ENCODE measurements around the gene GDE1. TPM values are rescaled to one million over a fixed set of nuclear protein-coding genes. Genes with fewer than 3 reads are reported as not detected.

Gene GDE1, protein sequence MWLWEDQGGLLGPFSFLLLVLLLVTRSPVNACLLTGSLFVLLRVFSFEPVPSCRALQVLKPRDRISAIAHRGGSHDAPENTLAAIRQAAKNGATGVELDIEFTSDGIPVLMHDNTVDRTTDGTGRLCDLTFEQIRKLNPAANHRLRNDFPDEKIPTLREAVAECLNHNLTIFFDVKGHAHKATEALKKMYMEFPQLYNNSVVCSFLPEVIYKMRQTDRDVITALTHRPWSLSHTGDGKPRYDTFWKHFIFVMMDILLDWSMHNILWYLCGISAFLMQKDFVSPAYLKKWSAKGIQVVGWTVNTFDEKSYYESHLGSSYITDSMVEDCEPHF
- total RNA-seq: 42.9 and 44.5 TPM in 2 replicates

DNA sequence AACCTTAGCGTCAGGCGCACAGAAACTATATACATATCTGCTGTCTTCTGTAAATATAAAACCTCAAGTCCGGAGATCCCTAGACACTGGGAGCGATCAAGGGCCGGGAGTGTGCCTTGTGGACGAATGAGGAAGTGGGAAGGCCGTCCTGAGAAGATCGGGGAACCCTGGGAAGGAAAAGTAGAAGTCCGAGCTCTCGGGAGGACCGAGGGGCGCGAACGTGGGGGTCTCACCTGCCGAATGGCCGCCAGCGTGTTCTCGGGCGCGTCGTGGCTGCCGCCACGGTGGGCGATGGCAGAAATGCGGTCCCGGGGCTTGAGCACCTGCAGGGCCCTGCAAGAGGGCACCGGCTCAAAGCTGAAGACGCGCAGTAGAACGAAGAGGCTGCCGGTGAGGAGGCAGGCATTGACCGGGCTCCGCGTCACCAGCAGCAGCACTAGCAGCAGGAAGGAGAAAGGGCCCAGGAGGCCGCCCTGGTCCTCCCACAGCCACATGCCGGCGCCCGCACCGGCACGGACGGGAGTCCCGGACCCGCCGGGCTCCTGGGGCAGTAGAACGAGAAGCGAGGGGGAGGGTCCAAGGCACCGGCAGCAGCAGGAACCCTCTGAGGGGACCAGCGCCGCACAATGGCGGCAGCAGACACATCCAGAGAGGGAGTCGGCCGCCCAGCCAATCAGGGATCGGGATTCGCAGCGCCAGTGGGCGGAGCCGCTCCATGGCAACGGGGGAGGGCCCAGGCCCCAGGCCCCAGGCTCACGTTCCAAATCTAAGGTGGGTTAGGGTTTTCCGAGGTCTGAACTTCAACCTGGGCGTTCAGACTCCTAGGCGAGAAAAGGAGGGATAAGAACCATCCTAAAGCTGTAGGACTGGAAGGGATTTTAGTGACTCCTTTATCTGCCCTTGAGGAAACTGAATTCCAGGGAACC lies at the start of gene GDE1:
GDE1 (minus strand) TSS at position 628 of the 926 bp plus-strand sequence; CDS start at position 494, 134 bp downstream.

DNA sequence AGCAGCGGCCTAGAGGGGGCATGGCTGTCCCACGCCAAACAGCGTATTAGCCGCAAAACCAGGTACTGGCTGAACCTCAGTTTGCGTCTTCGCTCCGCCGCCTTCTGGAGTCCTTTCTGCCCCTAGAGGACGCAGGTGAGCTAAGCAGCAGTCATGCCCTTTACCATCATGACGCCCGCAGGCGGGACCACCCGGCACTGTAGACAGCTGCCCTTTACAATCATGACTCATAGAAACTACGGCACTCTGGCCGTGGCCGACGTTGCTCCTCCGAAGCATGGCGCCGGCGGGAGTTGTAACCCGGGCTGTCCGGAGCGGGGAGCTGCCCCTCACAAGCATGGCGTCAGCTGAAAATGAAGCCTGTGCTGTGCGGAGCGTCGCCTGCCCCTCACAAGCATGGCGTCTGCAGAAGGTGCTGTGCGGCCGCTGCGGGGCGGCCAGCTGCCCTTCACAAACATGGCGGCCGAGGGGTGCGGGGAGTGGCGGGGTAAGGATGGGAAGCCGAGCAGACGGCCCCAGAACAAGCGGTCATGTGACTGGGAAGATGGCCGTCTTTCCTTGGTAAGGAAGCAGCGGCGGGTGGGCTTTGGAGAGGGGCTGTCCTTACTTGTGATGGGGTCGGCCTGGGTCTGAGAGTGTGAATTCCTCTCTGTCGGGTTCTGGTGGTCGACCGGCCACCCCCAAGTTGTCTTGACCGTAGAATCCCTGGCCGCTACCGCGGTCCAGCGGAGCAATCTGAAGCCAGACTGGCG lies 33.5 kb upstream of the GDE1 start, which contains the start of gene VPS35L:
VPS35L (plus strand) TSS at position 518 of the 752 bp plus-strand sequence; CDS start at position 545, 27 bp downstream.

DNA sequence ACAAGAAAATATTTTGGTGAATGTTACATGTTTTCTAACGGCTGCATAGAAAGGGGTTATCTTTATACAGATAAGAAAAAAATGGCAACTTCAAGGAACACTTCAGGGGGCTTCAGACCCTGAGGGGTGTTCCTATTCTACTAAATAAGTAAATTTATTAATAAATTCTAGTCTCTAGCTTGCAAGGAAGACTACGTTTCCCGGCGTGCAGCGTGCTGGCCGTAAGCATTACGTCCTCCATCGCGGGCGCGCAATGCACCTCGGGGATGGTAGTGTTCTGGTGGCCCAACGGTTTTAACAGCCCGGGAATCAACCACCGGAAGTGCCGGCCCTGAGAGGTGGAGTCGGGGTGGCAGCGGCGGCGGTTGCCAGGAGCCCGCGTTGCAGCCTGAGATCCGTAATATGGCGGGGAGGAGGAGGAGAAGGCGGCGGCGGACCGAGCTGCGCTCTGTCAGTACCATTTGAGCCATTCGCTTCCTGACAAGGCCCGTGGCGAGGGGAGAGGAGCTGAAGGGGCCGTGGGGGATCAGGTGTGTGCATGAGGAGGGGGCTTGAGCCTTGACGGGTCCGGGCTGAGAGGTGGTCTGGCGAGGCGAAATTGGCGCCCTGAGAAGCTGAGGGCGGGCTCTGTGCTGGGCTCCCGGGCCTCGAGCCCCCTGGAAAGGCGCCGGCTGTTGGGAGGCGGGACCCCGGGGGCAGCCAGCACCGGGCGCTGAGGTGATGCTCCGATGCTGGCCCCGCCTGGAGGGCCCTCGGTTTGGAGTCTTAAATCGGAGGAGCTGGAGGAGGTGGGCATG lies 1.9 kb upstream of the GDE1 start, which contains the start of gene CCP110:
CCP110 (plus strand) TSS at position 384 of the 797 bp plus-strand sequence. CDS start 3,940 bp downstream, outside the sequence.

Other genes starting within 250 kb of the GDE1 start
- not detected in 2 replicates for gene CLEC19A, start 236.4 kb downstream of the GDE1 start, total RNA-seq
- not detected in 2 replicates for gene TMC5, start 104.2 kb downstream of the GDE1 start, total RNA-seq
- gene CCP110, start 1.8 kb upstream of the GDE1 start, total RNA-seq: 11.9 and 17.8 TPM in 2 replicates
- gene VPS35L, start 33.6 kb upstream of the GDE1 start, total RNA-seq: 21.6 and 37.1 TPM in 2 replicates
- 9.7 and 11.6 TPM in 2 replicates for gene KNOP1, start 196.1 kb upstream of the GDE1 start, total RNA-seq
- 6.0 and 6.9 TPM in 2 replicates for gene IQCK, start 196.2 kb upstream of the GDE1 start, total RNA-seq

All from uterine smooth muscle cell (primary cell).